Transverse colon (tissue), 3 donors: ENCODE measurements around the gene CHTF18.

Experiments used
- CTCF ChIP-seq, 5 experiments: fragments of 200-600 bp in 3 of 5; fragments of 450-650 bp in 2 of 5; sonication (generic) in 3 of 5; IDR thresholded peaks; 1 replicate in 2 of 5; 2 replicates in 3 of 5; pipeline ENCODE4 v1.5.1; 2016 to 2017; ENCODE audit warnings: antibody characterized with exemption in 5 of 5, inconsistent platforms in 3 of 5, mild to moderate bottlenecking in 2 of 5, moderate library complexity in 1 of 5
- POLR2A ChIP-seq: fragments of 450-650 bp; IDR thresholded peaks from one replicate; pipeline ENCODE4 v1.6.1; 2016; ENCODE audit warnings: antibody characterized with exemption, mild to moderate bottlenecking, moderate library complexity

GRCh38 chr16:797120-797420 is 8.7 kb downstream of the CHTF18 start:
- TF ChIP-seq POLR2A = no peak
- TF ChIP-seq CTCF (IDR thresholded peaks at IDR 0.05) = no peak
